ENCODE data around the gene CHST6. TPM values are rescaled to one million over a fixed set of nuclear protein-coding genes. Genes with fewer than 3 reads are reported as not detected.

Gene CHST6
- total RNA-seq, 1 experiment from 2014 or later, result 20.8 TPM

DNA sequence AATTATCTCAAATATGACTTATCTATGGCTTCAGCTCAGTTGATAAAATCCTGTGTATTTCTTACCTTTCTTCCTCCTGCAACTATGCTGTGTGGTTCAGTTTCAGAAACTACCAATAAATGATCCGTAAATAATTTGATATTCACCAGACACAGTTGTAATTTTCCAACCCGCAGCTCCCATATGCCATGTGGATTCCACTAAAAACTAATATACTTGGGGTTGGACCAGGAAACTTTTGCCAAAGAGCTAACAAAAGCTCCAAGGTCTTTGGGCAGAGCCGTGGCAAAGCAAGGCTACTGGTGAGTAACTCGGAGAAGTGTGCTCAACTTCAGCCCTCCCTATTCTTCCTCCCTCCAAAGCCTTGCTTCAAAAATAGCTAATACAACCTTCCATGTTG, 2.3 kb upstream of the CHST6 start:
- Histone ChIP-seq H3K4ac (ENCODE audit: low read depth, low read length) (no peak overlapping the region), H3K9me3 (ENCODE audit: control insufficient read depth, low read depth, low read length) (no peaks in the 10 kb centered on the region), H3K23ac (ENCODE audit: insufficient read length, low read depth, low read length) (no peak overlapping the region), H2BK15ac (ENCODE audit: low read depth, low read length) (no peak overlapping the region), H3K56ac (ENCODE audit: insufficient read length, low read depth, low read length) (no peak overlapping the region), H2BK12ac (ENCODE audit: insufficient read length, low read depth, low read length) (no peak overlapping the region), H2BK20ac (ENCODE audit: low read depth, low read length, poor library complexity, severe bottlenecking) (no peak overlapping the region), H4K8ac (replicated peaks; ENCODE audit: insufficient read length, low read depth, low read length) (no peak overlapping the region), H3K4me2 (ENCODE audit: insufficient read depth, insufficient read length, low read length) (no peak overlapping the region), H4K91ac (ENCODE audit: insufficient read length, low read depth, low read length) (no peak overlapping the region), H3K23me2 (ENCODE audit: insufficient read length, low read depth, low read length, poor library complexity, severe bottlenecking) (peaks cover 10% of the 10 kb centered on the region), H3K79me2 (ENCODE audit: insufficient read depth, low read length) (no peaks in the 10 kb centered on the region), H2BK120ac (ENCODE audit: low read depth, low read length, poor library complexity, severe bottlenecking) (no peak overlapping the region), H4K5ac (ENCODE audit: insufficient read length, low read depth, low read length) (no peak overlapping the region), H3K18ac (ENCODE audit: insufficient read length, low read depth, low read length) (no peak overlapping the region), H2BK5ac (ENCODE audit: insufficient read length, low read length) (no peak overlapping the region), H3K4me1 (ENCODE audit: insufficient read depth, low read length) (no peaks in the 10 kb centered on the region; the same call in 1 of the 2 replicates), H2AFZ (ENCODE audit: low read length) (no peak overlapping the region), H3K27ac (ENCODE audit: insufficient read length, low read depth, low read length) (no peak overlapping the region), H4K20me1 (ENCODE audit: control insufficient read depth, insufficient read depth, insufficient read length) (peaks cover 3% of the 10 kb centered on the region), H2AK5ac (ENCODE audit: insufficient read length, low read length) (no peak overlapping the region), H3K27me3 (ENCODE audit: insufficient read depth, low read length) (no peaks in the 10 kb centered on the region), H3K14ac (ENCODE audit: insufficient read depth, low read length) (no peak overlapping the region), H3K79me1 (ENCODE audit: insufficient read depth, low read depth, low read length, poor library complexity, severe bottlenecking) (no peaks in the 10 kb centered on the region), H3T11ph (ENCODE audit: low read length) (no peak overlapping the region), H3K9ac (ENCODE audit: extremely low read depth, insufficient read length, low read length) (no peak overlapping the region)
- TF ChIP-seq, protein P1, sequence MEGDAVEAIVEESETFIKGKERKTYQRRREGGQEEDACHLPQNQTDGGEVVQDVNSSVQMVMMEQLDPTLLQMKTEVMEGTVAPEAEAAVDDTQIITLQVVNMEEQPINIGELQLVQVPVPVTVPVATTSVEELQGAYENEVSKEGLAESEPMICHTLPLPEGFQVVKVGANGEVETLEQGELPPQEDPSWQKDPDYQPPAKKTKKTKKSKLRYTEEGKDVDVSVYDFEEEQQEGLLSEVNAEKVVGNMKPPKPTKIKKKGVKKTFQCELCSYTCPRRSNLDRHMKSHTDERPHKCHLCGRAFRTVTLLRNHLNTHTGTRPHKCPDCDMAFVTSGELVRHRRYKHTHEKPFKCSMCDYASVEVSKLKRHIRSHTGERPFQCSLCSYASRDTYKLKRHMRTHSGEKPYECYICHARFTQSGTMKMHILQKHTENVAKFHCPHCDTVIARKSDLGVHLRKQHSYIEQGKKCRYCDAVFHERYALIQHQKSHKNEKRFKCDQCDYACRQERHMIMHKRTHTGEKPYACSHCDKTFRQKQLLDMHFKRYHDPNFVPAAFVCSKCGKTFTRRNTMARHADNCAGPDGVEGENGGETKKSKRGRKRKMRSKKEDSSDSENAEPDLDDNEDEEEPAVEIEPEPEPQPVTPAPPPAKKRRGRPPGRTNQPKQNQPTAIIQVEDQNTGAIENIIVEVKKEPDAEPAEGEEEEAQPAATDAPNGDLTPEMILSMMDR (conservative IDR thresholded peaks at IDR 0.05), result no peak
- WGBS (ENCODE audit: extremely low coverage, insufficient read length, low lambda C conversion rate), result no CpG with 5 or more reads among the region's 4 CpGs
- H3K4me3 Mint-ChIP-seq, result no peak overlapping the region
- peaks cover 11 to 19% of the 10 kb centered on the region in 2 experiments for H3K4me1 Mint-ChIP-seq
- H3K27me3 Mint-ChIP-seq (ENCODE audit: low read depth), result peaks cover 6% of the 10 kb centered on the region; the same call in 1 of the 2 replicates
- no peaks in the 10 kb centered on the region for H3K9me3 Mint-ChIP-seq
- DNase-seq, result no peak
- peaks cover 0 to 9% (median 0%) of the 10 kb centered on the region in 3 experiments; a peak in 2 of 7 replicates for H3K36me3 Mint-ChIP-seq (ENCODE audit: insufficient read depth in 1 of 3, low read depth in 3 of 3)
- H3K27ac Mint-ChIP-seq, result no peak overlapping the region

All from H9 (cell line).